H1 (cell line): ENCODE data around the gene TMA7. TPM values are rescaled to one million over a fixed set of nuclear protein-coding genes. Genes with fewer than 3 reads are reported as not detected.

ENCODE experiments used
- polyA plus RNA-seq, 7 experiments: library from polyadenylated mRNA; depleted of rRNA in 3 of 7; stranded (reverse) in 5 of 7; unstranded in 2 of 7; fragments of >200 nt in 5 of 7; fragments of 200-250 nt in 2 of 7; gene quantifications; 1 replicate in 5 of 7; 2 replicates in 1 of 7; 4 replicates in 1 of 7; pipeline versions ENCODE4 v1.2.1 to v1.2.3, GENCODE V29; 2011 to 2013; ENCODE audit warnings: missing spikeins in 2 of 7, mixed read lengths in 2 of 7
- total RNA-seq: library from RNA; stranded (reverse); fragmentation: NEBNext Ultra II Directional; extraction: Animal tissue kit (Norgen Biotek cat#: 25700); gene quantifications from 2 replicates; pipeline ENCODE4 v1.2.1, GENCODE V29; 2021
- TF ChIP-seq, protein P1 (sequence below), 3 experiments: IDR thresholded peaks; 1 replicate in 2 of 3; 2 replicates in 1 of 3; pipeline versions ENCODE4 v1.5.1 to v1.6.1; 2011; ENCODE audit warnings: low read length in 3 of 3, mild to moderate bottlenecking in 3 of 3, inconsistent platforms in 2 of 3, low read depth in 1 of 3, moderate library complexity in 1 of 3; ENCODE audit not compliant: insufficient read depth in 1 of 3; ENCODE audit errors: control extremely low read depth in 1 of 3

TMA7 gene
- total and polyA plus RNA-seq, 2 of the 8 experiments (the other 6 are each of a cell fraction or from before 2014, with no cell fraction given), result 138 to 305 TPM

- TF ChIP-seq, protein P1, sequence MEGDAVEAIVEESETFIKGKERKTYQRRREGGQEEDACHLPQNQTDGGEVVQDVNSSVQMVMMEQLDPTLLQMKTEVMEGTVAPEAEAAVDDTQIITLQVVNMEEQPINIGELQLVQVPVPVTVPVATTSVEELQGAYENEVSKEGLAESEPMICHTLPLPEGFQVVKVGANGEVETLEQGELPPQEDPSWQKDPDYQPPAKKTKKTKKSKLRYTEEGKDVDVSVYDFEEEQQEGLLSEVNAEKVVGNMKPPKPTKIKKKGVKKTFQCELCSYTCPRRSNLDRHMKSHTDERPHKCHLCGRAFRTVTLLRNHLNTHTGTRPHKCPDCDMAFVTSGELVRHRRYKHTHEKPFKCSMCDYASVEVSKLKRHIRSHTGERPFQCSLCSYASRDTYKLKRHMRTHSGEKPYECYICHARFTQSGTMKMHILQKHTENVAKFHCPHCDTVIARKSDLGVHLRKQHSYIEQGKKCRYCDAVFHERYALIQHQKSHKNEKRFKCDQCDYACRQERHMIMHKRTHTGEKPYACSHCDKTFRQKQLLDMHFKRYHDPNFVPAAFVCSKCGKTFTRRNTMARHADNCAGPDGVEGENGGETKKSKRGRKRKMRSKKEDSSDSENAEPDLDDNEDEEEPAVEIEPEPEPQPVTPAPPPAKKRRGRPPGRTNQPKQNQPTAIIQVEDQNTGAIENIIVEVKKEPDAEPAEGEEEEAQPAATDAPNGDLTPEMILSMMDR (IDR thresholded peaks at IDR 0.05; ENCODE audit: control extremely low read depth in 1 of 3, insufficient read depth in 1 of 3, low read depth in 1 of 3, low read length in 3 of 3), result peak in 1 of 3 experiments; percentile 33; a peak in 1 of 4 replicates
- TF ChIP-seq, all 59 proteins: peak for 5
Measured at GRCh38 chr3:48475188-48475587, 35.1 kb downstream of the TMA7 start (continued).
